GM18505 (cell line): ENCODE results near the gene PVALB.

Experiments used
- ATAC-seq: cut with Tn5 transposase; IDR thresholded peaks from one replicate; pipeline ENCODE4 v1.9.1; 2021; ENCODE audit not compliant: unreplicated experiment
- POLR2A ChIP-seq: IDR thresholded peaks from 4 replicates; pipeline ENCODE4 v1.6.1; 2011; ENCODE audit warnings: borderline replicate concordance; ENCODE audit not compliant: insufficient read depth, insufficient read length; ENCODE audit errors: extremely low read depth

Gene PVALB

DNA sequence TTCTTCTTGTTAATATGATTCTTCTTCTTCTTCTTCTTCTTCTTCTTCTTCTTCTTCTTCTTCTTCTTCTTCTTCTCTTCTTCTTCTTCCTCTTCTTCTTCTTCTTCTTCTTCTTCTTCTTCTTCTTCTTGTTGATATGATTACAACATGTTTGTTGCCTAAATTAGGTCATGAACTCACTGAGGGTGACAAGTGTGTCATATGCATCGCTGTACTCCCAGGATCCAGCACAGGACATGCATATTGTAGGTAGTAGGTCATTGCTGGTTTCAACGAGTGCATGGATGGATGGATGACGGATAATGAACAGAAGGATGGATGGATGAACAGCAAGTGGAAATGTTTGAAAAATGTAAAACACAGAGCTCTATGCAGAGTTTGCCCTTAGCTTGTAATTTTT, 14.9 kb upstream of the PVALB start:
- TF ChIP-seq POLR2A: no peak
- no peak for ATAC-seq

DNA sequence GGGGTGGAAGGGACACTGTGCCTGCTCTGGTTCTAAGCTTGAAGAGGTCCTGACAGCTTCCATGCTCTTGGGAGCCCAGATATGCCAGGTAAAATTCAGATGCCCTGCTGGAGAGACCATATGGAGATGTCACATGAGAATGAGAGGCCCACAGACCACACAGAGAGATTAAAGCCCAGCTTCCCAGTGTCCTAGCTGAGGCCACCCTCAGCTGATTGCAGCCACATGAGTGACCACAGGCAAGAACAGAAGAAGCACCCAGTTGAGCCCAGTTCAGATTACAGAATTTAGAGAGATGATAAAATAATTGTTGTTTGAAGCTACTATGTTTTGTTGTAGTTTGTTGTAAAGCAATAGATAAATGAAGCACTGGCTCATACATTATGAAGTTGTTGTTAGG, 14.4 kb upstream of the PVALB start:
- no peak for TF ChIP-seq POLR2A
- ATAC-seq: no peak

DNA sequence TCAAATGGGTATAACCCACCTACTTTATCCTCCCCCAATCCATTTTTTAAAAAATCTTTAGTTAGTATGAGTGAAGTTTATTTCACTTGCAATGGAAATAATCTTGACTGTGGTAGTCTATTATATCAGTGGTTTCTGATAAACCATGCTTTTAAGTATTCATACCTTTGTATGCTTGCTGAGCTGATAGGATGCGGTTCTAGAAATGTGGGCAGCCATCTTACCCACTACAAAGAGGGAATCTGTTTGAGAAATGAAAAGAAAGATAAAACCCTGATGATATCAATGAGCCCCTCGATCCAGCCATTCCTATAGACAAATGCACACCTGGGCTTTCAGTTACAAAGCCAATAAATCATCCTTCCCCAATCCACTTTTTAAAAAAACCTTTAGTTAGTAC, 13.8 kb upstream of the PVALB start:
- no peak for TF ChIP-seq POLR2A
- no peak for ATAC-seq

DNA sequence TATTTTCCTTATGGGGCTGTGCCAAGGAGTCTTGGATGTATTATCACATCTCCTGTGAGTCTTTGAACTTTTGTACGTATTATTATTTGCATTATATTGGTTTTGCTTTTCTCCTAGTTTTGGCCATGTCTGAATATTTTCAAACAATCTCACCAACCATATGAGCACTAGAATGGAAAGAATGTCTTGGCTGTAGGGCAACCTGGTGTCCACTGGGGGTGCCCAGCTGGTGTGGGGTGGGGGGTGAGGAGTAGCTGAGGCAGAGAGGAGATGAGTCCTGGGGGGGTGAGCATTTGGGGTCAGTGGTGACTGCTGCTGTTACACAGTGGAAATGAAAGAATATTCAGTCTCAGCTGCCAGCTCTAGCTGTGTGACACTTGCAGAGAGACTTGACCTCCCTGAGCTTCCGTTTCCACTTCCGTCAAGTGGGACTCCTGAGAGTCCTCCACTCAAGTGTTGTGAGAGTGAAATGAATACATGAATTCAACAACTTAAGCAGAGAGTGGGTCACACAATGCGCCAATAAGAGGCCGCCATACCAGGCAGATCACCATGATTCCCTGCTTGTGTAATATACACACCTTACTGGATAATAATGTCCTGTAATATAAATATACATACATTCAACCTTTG, 12.7 kb upstream of the PVALB start:
- no peak for TF ChIP-seq POLR2A

DNA sequence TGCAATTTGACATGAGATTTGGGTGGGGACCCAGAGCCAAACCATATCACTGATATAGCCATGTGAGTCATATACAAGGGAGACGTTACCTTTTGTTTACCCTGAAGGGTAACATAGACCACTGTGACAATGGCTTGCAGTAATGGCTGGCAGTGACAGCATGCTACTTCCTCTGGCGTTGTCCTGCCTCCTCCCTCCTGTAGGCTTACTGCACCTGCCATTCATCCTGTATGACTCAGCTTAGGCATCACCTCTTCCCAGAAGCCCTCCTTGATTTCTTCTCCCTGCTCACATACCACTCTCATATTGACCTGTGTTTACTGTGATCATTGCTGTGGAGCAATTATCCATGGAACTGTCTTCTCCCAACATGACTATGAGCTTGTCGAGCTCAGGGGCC, 12.0 kb upstream of the PVALB start:
- ATAC-seq: no peak
- TF ChIP-seq POLR2A: no peak

More for the DNA sequence above, 12.7 kb upstream of the PVALB start:
- ATAC-seq: no peak

DNA sequence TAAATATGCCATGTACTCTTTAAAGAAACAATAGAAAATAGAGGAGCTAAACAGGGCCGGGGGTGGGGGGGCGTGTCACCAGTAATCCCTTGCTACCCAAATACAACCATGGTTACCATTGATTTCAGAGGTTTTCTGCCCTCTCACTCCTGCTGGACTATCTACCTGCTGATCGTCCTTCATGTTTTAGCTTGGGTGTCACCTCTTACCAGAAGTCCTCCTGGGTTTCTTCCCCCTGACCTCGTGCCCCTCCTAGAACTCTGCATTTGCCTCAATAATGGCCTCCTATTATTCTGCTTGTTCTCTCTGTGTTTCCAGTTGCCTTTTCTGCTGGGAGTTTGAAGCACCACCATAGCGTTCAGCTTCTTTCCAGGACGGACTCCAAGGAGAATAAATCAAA, 9.4 kb upstream of the PVALB start:
- no peak for ATAC-seq
- no peak for TF ChIP-seq POLR2A

DNA sequence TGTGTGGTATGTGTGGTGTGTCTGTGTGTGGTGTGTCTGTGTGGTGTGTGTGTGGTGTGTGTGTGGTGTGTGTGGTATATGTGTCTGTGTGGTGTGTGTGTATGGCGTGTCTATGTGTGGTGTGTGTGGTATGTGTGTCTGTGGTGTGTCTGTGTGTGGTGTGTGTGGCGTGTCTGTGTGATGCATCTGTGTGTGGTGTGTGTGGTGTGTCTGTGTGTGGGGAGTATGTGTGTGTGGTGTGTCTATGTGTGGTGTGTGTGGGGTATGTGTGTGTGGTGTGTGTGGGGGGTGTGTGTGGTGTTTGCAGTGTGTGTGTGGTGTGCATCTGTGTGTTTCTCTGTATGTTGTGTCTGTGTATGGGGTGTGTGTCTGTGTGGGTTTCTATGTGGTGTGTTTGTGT, 7.8 kb upstream of the PVALB start:
- no peak for TF ChIP-seq POLR2A
- no peak for ATAC-seq

DNA sequence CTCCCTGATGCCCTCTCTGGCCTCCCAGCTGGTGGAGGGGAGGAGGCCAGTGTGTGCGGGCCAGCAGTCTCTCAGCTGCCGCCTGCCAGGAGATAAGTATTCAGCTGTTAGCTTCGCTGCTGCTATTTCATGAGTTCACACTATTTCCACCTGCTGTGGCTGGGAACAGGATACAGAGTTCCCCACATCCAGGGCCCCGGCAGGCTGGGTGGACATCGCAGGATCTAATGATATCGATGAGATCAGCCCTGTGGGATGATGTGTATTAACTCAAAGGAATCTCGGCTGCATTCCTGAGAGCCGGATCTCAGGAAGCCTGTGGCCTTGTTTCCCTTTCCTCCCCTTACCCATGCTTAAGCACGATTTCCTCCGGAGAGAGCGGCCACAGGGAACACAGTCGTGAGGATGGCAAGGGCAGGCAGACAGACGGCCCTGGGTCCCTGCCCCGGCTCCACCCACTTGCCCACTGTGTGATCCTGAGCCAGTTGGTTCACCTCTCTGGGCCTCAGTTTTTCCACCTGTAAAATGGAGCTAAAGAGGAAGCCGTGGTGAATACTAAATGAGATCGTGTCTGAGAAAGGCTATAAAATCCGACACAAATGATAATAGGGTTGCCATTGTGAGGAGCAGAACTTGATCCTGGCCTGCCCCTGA, 6.5 kb upstream of the PVALB start:
- TF ChIP-seq POLR2A: no peak

DNA sequence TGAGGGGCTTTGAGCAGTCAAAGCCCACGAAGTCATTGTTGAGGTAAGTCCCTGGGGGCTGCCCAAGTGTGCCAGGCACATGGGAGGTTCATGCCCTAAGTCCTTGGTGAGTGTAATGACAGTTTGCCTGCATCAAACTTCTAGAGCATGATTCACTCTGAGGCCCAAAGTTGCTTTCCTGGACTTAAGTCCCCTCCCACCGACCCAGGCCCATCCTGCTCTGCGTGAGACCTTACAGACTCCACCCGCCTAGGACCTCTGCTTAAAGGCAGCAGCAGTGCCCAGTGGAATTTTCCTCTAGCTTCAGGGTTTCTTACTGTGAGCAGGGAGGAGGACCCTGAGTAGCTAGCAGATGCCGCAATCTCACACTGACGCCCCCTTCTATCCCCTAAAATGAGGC, 5.7 kb upstream of the PVALB start:
- TF ChIP-seq POLR2A: no peak
- no peak for ATAC-seq

More for the DNA sequence above, 6.5 kb upstream of the PVALB start:
- ATAC-seq: no peak

DNA sequence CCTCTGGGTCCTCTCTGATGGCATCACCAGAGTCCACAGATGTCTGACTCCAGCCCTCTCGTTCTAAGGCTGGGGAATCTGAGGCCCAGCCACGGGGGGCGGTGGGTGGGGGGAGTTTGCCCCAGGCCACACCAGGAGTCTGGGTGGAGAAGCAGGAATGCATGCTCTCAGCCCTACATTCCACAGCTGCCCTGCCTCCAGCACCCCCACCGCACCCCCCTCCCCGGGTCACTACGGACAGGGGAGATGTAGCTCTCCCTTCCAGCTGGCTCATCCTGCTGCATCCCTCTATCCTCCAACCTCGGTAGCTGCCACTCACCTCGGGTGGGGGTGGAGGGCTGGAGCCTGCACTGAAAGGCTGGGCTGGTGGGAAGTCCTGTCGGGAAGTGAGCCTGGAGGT, 2.3 kb upstream of the PVALB start:
- ATAC-seq: no peak
- no peak for TF ChIP-seq POLR2A

DNA sequence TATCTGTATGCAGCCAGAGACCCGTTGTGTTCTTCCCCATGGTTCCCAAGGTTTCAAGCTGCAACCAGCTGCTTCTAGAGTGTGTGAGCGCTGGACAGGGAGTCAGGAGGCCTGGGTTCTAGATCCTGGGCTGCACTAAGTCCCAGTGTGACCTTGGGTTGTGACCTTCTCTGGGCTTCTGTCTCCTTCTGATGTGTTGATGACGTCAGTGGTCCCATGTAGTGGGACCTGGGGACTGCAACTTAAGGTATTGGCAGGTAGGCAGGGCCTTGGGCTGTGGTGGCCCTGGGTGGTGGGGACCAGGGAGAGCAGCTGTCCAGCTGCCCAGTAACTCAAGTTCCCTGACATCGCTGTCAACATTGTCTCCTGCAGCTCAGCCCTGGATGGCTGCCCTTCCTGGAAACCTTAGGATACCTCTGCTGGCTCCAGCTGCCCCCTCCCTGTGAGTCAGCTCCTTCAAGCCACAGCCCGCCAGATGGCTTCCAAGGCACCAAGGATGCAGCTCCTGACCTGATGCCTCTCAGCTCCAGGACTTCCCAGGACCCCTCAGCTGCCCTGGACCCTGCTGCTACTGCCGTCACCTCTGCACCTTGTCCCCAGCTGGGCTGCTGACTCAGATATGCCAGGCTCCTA, 1.3 kb upstream of the PVALB start:
- ATAC-seq: no peak
- TF ChIP-seq POLR2A: no peak

DNA sequence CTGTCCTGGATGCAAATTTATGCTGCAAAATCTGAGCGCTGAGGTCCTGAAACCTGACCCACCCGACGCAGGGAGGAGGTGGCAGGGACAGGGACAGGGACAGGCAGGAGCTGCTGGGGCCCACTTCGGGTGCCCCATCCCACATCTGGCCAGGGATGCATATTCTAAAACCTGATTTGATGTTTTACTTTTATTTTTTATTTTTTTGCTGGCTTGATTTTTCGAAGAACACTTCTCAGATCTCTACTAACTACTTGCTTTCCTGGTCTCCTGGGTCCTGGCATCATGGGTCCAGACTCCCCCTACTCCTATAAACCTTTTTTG, 652 bp upstream of the PVALB start:
- no peak for TF ChIP-seq POLR2A
- no peak for ATAC-seq

DNA sequence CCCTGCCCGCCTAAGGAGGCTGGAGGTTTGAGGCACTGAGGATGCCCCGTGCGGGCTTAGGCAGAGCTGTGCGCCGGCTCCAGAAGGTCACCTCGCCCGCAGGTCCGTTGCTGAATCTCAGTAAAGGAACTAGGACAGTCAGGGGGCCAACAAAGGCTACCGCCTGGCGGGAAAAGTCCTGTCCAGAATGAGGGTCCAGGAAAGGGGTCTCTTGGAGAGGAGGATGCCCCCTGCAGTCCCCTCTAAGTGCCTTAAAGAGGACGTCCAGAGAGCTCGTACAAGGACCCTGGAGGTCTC, 548 bp downstream of the PVALB start:
- no peak for TF ChIP-seq POLR2A
- ATAC-seq: no peak

DNA sequence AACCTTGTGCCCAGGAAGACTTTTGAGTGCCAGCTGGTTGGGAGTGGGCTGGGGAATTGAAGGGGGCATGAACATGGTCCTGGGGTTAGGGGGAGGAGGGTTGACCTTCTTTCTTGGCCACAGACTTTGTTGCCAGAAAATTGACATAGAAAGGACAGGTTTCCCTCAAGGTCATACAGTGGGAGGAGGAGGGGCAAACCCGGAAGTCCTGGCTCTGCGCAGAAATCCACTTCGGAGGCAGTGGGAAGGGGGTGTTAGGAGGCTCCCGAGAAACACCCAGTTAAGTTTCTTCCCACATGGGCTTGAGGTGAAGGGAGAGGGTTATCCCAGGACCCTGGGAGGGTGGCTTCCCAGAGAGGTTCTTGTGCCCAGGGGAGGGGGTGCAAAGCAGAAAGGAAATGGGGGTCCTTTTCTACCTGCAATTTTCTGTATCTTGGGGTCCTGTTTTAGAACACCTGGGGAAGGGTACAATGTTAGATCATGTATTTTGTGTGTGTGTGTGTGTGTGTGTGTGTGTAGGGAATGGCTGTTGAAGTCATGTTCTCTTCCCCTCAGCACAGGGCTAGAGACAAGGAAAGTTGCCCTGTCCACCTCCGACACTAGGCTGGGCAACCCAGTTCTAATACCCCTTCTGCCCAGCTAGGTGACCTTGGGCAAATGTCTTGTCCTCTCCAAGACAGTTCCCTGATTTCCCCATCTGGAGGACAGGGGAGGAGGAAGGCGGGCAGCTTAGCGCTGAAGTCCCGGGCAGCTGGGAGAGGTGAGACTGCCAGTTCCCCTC, 1.1 kb downstream of the PVALB start:
- no peak for TF ChIP-seq POLR2A
- no peak for ATAC-seq
